Loucy (cell line): ENCODE measurements around the gene LITAFD.

Source experiments
- CTCF ChIP-seq: fragments of 200-600 bp; sonication (generic); conservative IDR thresholded peaks from 2 replicates; pipeline ENCODE4 v1.5.1; 2014; ENCODE audit warnings: mild to moderate bottlenecking, antibody characterized with exemption, low read length
- EZH2phosphoT487 ChIP-seq: fragments of 200-600 bp; IDR thresholded peaks from 2 replicates; pipeline ENCODE4 v1.6.1; 2018; ENCODE audit warnings: antibody characterized with exemption, mild to moderate bottlenecking, moderate library complexity, borderline replicate concordance

DNA sequence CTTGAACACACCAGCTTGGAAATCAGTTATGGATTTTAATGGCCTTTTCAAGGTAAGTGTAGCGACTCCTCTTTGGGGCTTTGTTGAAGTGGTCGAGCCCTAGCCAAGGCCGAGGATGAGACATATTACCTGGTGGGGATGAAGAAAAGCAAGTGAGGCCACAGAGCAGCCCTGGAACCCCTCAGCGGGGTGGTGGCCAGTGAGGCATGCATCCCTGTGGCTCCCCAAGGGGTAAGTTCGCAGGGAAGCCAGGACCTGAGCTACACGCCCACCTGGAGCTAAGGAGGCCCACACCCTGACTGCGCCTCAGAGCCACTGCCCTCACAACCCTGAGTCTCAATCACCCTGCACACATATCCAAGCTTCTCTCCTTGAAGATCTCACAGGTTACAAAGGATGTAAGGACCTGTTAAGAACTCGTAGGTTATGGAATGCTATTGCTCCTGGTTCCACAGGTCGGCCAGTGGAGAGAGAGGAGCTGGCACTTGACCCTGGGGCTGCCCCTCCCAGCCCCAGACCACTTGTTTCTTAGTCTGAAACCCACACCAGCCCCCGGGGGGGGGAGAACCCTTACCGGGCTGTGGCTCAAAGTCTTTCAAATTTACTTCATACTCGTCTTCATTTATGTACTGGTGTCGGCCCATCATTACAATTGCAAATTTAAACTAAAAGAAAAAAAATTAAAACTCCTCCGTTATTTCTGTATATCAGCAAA lies 12.0 kb downstream of the LITAFD start:
- TF ChIP-seq CTCF = no peak
- TF ChIP-seq EZH2phosphoT487 = no peak
